GM18870 (cell line): ENCODE measurements around the gene THSD4.

Experiments used
- ATAC-seq: cut with Tn5 transposase; IDR thresholded peaks from one replicate; pipeline ENCODE4 v1.9.1; 2021; ENCODE audit warnings: moderate library complexity; ENCODE audit not compliant: unreplicated experiment

The THSD4 gene

GRCh38 chr15:71782422-71783165 lies 667.3 kb downstream of the THSD4 start:
- ATAC-seq: no peak

- ATAC-seq: no peak
Observed at GRCh38 chr15:71784719-71785118, 669.4 kb downstream of the THSD4 start.

DNA sequence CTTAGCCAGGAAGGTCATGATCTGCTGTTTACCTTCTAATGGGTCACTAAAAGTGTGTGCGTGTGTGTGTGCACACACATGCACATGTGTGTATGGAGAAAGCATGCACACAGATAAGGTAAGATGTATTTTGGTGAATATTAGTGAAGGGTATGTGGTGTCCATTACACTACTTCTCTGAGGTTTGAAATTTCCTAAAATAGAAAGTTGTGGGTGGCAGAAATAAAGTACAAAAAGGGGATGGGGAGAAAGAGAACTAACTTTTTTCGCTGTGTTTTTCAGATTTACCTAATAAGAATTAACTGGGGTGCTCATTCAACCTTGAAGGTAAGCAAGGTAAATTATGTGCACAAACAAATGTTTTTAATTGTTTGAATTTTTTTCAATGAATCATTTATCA lies 670.7 kb downstream of the THSD4 start:
- no peak for ATAC-seq

DNA sequence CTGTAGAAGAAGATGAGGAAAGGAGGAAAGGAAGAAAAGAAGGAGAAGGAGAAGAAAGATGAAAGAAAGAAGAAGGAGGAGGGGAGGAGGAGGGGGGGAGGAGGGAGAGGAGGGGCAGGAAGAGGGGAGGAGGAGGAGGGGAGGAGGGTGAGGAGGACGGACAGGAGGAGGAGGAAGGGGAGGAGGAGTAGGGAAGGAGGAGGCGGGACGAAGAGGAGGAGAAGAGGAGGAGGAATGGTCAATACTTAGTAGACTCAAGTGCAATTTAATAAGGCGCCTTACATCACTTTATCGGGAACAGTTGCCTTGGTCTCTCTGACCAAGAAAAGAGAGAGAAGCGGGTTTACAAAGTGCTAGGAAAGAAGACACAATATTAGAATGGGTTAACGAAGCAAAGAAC lies 671.4 kb downstream of the THSD4 start:
- no peak for ATAC-seq

GRCh38 chr15:71788646-71789579 lies 673.6 kb downstream of the THSD4 start:
- ATAC-seq: no peak

DNA sequence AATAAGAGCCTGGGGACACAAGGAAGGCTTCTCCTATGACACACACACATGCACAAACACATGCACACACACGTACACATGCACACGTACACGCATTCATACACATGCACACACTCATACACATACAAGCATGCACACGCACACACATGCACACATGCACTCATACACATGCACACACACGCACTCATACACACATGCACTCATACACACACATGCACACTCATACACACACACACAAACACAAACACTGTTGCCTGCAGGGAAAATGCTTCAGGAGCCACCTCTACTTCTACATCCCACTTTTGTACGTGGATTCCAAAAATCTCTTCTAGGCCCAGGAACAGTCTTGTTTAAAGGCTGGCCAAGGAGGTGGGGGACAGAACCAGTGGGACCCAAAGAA lies 674.3 kb downstream of the THSD4 start:
- ATAC-seq: no peak

- no peak for ATAC-seq
Observed at GRCh38 chr15:71790081-71790480, 674.8 kb downstream of the THSD4 start.

- no peak for ATAC-seq
Observed at GRCh38 chr15:71791975-71792374, 676.7 kb downstream of the THSD4 start.

- ATAC-seq: no peak
Observed at GRCh38 chr15:71792521-71792920, 677.2 kb downstream of the THSD4 start.

DNA sequence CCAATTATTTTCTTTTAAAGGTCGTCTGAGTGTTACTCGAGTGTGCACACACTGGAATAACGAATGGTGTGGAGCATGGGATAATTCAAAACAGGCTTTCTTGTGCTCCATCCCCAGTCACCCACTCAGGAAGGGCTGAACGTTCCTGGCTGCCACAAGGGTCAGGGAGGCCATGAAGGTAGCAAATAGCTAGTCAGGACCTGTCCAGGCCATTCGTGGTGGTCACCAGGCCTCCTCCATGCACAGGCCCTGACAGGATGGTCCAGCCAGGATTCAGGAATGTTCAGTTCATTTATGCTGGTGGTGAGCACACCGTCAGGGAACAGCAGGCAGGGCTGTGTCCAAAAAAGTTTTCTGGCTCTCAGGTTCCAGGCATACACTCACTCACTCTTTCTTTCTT lies 683.4 kb downstream of the THSD4 start:
- ATAC-seq: no peak

DNA sequence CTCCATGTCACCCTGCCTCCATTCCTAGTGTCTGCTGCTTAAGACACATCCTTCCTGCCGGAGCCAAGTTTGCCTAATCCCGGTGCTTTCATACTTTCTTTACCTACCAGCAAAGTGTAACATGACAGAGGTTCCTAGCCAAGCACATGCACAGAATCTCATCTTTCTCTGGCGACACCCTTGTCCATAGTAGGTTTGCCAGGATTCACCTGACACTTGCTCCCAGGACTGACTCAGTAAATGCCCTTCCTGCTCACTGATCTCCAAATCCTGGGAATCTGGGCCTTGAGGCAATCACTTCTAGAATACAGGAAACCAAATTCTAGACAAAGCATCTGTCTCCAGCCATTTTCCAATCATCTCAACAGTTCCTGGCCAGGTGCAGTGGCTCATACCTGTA lies 684.9 kb downstream of the THSD4 start:
- no peak for ATAC-seq

DNA sequence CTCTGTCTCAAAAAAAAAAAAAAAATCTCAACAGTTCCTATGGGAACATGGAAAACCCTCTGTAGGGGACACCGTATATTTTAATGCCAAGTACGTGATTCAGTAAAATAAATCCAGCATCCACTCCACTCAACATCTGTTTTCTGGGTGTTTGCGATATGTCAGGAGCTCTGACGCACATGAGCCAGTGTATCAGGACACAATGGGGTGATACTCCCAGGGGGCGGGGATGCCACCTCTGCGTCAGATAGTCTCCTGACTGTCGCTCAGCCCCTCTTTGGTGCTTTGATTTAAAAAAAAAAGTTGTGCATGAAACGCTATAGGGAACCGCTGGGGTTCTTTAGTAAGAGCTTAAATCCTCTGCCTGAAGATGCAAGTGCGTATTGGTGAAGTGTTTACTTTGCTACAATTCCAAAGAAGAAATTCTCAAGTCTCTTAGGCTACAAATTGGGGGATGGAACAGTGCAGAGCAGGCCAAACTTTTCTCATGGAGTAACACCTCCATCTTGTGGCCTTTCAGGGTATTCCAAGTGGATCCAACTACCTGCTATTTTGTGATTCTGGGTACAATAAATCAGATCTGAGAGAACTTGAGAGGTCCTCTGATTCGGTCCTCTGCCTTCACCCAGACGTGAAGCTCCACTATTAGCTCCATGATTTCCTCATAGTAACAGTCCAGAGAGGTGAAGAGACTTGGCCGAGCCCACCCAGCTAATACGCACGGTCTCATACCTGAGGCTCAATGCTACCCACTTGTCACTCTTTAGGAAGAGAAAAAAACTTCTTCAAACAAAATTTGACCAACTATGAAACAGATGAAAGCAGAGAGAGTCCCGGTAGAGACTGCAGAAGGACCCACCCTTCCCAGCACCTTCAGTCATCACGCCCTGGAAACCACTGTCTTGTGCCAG lies 685.8 kb downstream of the THSD4 start:
- ATAC-seq: no peak

GRCh38 chr15:71801935-71802655 lies 686.8 kb downstream of the THSD4 start:
- no peak for ATAC-seq

- ATAC-seq: no peak
Observed at GRCh38 chr15:71802770-71803169, 687.5 kb downstream of the THSD4 start.

GRCh38 chr15:71804226-71804625 lies 689.0 kb downstream of the THSD4 start:
- ATAC-seq: no peak

- no peak for ATAC-seq
Observed at GRCh38 chr15:71804695-71805470, 689.6 kb downstream of the THSD4 start.

DNA sequence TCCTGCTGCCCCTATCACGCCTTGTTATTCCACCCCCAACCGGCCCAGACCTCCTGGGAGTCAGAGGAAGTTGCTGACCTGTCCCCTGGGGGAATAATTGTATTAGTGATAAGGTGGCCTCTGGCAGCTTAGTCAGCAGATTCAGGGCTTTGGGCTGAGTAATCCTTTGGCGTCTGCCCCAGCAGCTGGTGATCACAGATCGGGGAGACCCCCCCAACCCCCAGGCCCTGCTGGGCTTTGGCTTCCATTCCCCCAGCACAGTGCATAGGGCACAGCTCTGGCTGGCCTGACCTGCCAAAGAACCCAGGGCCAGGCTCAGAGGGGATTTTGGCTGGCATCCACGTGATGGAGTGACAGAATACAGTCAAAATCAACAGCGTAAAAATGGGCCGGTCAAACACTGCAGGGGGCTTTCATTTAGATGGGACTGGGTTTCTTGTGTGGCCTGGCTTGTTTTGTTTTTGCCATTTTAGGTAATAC lies 691.2 kb downstream of the THSD4 start:
- no peak for ATAC-seq

GRCh38 chr15:71807125-71807629 lies 691.9 kb downstream of the THSD4 start:
- ATAC-seq: no peak

DNA sequence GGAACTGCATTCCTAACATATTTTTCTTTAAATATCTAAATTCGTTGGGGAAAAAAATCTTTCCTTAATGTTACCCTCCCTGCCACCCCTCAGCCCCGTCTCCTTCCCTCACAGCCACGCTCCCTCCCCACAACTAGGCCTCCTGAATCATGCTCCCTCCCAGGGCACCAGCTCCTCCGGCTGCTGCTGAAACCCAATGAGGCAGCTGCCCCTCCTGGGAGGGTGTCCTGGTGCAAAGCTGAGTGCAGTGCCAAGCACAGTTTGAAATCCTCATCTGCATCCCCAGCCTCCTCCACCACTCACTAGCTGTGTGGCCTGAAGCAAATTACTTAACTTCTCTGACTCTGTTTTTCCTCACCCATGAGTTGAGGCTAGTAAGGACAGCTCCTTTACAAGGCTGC lies 692.4 kb downstream of the THSD4 start:
- no peak for ATAC-seq
